HG03060 (cell line): ENCODE measurements around the gene CXCR4.
"Not testable (repeated sequence)": the region's sequence is repeated elsewhere in the genome, so short reads cannot be mapped to it uniquely, and the experiment has no call there.

Source experiments
- ATAC-seq: cut with Tn5 transposase; IDR thresholded peaks from one replicate; pipeline ENCODE4 v1.9.1; 2021; ENCODE audit warnings: low read depth, moderate number of reproducible peaks; ENCODE audit not compliant: unreplicated experiment

The CXCR4 gene

DNA sequence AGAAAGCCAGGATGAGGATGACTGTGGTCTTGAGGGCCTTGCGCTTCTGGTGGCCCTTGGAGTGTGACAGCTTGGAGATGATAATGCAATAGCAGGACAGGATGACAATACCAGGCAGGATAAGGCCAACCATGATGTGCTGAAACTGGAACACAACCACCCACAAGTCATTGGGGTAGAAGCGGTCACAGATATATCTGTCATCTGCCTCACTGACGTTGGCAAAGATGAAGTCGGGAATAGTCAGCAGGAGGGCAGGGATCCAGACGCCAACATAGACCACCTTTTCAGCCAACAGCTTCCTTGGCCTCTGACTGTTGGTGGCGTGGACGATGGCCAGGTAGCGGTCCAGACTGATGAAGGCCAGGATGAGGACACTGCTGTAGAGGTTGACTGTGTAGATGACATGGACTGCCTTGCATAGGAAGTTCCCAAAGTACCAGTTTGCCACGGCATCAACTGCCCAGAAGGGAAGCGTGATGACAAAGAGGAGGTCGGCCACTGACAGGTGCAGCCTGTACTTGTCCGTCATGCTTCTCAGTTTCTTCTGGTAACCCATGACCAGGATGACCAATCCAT lies 2.7 kb downstream of the CXCR4 start:
- no peak for ATAC-seq

DNA sequence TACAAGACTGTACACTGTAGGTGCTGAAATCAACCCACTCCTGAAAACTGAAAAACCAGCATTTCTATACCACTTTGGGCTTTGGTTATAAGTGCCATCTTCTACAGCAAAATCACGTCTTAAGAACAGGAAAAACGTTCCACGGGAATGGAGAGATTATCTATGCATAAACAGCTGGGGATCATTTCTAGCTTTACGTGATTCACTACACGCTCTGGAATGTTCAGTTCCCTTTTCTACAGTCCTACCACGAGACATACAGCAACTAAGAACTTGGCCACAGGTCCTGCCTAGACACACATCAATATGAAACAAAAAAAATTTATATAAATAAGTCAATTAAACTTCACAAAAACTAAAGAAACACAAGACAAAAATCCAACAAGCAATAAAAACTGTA lies 3.6 kb downstream of the CXCR4 start:
- ATAC-seq = no peak

DNA sequence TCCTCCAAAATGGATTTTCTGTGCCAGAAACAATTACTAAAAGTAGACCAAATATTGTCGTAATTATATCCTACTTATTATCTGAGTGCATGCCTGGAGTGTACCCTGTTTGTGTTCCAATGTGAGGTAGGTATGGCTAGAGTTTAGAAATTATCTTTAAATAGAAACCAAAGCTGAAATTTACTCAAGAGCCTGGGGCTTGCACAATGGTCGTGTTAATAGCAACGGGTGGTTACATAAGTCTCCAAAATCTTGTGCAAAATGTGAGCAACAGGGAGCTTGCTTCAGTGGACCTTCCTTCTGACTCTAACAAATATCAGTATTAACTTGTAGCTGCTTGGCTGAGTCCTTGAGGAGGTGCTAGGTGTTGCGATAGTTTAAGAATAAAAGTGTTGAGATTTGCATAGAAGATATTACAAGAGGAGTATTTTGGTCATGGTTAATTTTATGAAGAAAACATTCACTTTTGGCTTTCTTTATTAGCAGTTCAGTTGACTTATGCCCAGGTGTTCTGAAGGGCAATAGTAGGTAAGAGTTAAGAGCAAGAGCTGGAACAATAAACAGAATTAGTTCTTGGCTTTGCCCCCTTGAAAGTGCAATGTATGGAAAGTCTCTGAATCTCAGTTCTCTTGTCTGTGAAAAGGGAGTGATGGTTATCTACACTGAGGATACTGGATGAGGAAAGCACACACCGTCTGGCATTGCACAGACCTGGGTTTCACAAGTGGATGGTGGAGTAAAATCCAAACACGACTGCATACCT lies 4.6 kb downstream of the CXCR4 start:
- no peak for ATAC-seq

DNA sequence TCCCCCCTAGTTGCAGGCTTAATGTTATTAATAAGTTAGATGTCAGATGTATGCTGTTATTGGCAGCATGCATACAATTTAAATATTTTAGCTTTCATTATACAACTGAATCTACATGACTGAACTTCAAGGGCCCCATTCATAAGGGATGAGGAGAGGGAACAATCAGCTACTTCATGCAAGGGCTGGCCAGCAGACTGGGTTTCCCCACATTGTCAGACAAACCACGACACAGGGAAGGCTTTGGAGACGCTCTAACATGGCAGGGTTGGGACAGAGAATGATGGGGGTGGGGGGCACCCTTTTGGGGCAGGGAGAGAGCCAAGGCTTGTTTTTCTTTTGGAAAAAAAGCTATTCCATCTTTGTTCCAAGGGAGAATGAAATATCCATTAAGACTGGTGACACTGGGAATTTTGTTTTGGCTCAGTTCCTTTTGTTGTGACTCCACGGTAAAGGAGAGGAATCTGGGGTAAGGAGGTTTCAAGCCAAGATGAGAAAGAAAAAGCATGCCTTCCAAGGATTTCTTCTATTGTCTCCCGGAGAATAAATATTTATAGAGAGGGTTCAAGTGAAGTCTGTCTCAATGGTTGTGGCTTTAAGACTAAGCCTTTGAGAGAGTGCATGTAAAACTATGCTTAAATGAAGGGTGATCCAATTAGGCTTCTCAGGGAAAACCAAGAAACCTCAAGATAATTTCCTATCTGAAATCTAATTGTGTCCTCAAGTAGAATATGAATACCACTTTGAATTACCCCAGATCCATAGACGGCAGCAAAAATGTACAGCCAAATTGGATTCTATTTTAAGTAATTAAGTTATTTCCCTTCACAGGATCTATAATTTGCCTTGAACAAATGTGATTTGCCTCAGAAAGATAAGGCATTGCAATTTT lies 5.4 kb downstream of the CXCR4 start:
- ATAC-seq = no peak

DNA sequence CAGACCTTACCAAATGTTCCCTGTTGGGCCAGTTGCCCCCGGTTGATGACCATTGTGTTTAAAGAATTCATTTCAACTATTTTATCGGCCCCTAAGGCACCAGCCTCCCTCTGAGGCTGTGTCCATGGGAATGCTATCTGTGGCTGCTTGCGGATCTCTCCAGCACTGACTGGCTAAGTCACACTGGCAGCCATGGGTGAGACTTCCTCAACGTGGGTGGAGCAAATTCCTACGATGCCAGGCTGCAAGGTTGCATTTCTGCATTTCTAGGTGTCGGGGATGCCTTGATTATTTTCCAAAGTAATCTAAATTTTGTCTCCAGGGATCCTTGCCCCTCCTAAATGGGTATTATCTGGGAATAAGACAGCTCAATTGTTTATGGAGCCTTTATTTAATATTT lies 6.2 kb downstream of the CXCR4 start:
- ATAC-seq = no peak

DNA sequence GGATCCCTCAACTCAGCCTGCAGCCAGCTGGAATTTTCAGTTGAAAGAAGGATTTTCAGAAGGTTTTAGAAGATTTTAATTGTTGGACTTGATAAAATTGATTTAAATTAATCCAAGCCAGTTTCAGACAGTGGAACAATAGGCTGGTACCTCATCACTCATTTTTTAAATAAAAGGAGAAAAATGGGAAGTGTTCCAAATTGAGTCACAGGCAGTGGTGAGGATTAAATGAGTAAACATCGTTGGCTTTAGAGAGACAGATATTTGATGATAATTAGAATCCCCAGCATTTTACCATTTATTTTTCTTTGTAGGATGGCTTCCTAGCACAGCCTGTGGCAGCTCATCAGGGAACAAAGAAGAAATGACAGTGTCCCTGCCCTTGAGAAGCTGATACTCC lies 7.4 kb downstream of the CXCR4 start:
- ATAC-seq = no peak

DNA sequence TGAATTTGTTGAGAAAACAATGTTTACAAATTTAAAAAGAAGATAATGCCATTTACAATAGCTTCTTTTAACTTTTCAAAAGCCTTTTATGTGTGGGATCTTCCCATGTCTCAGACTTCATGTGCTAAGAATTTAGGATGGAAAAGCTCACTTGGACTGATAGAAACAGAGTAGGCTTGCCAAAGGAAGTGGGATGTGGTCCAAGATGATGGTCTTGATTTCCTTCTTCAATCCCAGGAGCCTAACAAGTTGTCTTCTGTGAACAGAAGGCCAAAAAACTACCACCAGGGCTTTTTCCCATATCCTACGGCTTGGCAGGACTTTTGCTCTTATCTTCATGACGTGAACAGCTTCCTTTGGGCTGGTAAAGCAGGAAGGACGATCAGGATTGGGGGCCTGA lies 9.5 kb downstream of the CXCR4 start:
- ATAC-seq = no peak

DNA sequence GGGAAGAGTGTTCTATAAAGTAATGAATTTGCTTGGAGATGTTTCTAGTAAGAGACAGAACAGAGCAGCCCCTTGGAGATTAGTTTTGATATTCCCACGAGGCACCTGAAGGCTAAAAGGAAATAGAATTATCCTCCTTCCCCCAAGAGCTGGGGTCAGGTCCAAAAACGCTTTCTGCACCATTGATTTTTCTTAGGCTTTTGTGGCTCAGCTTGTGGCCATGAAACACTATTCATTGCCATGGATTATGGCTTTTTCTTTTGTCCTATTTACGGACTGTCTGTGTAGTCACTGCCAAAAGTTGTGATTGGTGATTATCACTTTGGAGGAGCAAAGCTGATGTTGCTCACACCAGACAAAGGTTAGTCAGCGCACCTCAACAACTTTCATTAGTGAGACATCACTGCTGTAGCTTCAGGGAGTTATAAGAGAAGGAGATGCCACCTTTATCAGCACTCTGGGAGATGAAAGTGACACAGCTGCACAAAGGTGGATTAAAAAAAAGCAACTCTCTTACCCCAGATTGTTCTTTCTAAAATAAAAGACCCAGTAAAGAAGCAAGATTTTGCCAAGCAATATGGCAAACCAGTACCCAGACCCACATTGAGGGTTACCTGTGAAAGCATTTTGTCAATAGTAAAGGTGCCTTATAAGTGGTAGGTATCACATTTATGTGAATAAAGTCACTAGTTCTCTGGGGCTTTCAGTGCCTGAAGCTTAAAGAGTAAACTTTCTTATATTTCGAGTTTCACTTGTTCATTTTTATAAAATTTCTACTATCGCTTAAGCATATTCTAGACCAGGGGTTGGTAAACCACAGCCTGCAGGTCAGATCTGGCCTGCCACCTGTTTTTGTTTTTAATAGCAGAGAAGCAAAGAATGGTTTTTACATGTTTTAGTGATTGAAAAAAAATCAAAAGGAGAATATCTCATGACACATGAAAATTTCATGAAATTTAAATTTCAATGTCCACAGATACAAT lies 10.6 kb downstream of the CXCR4 start:
- ATAC-seq = no peak

DNA sequence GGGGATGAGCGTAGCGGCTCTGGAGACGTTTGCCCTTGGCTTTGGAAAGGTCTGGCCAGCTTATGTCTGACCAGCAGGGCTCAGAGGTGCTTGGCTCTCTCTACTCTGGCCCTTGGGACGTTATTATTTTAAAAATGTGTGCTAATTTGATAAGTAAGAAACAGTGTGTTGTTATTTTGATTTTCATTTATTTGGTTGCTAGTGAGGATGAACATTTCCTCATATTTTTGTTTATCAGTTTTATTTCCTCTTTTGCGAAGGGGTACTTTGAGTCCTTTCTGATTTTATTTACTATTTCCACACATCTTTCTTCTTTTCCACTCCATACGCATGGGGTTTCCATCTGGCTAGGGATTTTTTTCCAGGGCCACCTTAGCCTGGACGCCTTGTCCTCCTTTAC lies 11.4 kb downstream of the CXCR4 start:
- ATAC-seq = no peak

DNA sequence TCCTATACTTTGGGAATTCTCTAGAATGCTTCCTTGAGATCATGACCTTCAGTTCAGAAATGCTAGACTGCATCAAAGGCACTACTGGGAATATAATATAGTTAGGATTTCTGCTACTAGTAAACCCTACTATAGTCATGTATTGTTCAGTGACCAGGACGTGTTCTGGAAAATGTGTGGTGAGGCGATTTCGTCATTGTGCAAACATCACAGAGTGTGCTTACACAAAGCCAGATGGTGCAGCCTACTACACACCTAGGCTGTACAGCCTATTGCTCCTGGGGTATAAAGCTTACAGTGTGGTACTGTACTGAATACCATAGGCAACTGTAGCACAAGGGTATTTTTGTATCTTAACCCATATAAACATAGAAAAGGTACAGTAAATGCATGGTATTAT lies 13.0 kb downstream of the CXCR4 start:
- ATAC-seq = no peak

DNA sequence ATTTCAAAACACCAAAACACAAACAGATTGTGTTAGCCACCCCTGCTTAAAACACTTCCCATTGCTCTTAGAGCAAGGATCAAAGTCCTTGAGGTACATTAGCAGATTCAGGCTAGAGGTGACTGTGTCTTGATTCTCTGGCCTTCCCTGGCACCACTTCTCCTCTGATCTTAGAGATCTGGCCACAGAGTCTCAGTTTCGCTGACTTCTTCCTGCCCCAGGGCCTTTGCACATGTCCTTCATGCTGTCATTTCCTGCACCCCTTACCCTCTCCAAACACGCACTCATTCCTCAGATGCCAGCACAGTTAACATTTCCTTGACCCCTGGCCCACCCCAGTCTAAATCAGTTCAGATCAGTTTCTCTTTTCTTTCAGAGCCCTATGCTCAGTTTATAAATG lies 16.9 kb downstream of the CXCR4 start:
- no peak for ATAC-seq

DNA sequence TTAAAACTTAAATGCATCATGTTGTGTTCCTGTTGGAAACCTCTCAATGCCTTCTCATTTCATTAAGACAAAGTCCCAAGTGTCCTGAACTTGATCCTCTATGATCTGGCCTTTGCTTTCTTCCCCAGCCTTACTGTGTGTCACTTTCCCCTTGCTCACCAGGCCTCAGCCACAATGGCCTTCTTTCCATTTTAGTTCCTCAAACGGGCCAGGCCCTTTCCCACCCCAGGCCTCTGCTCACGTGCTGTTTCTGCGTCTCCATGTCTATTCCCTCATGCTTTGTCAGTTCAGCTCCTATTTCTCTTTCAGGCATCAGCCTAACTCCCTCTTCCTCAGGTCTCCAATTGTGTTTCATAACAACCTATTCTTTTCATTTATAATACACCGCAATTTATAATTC lies 19.5 kb downstream of the CXCR4 start:
- ATAC-seq = no peak

DNA sequence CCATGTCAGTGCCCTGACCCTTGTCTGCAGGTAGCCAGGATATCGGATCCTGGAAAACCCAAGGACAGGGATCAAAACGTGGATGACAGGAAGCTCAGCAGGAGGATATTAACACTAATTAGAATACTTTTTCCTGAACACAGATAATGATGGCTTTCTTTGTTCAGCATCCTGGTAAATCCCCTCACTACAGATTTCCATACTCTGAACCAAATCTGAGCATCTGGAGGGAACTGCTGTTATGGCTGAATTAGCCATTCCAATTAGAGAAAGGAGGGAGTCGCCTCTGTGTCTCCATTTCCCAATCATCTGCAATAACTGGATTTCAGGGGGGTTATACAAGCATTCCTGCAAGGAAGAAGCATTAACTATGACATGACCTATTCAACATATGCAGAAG lies 24.4 kb downstream of the CXCR4 start:
- no peak for ATAC-seq

DNA sequence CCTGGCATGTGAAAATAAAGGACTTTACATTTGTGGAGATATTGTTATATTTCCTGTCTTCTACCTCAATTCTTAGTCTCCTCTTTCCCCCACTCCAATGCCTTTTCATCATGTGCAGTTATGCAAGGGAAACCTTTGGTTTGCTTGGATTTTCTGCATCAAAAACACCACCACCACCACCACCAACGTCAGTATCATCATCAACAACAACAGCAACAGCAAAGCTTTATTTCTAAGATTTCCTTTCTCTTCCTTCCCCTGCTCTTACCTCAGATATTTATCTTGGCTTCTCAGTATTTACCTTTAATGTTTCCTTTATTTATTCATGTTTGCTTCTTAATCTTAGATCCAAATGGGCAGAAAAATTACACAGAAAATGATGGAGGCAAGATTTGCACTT lies 26.1 kb downstream of the CXCR4 start:
- no peak for ATAC-seq

DNA sequence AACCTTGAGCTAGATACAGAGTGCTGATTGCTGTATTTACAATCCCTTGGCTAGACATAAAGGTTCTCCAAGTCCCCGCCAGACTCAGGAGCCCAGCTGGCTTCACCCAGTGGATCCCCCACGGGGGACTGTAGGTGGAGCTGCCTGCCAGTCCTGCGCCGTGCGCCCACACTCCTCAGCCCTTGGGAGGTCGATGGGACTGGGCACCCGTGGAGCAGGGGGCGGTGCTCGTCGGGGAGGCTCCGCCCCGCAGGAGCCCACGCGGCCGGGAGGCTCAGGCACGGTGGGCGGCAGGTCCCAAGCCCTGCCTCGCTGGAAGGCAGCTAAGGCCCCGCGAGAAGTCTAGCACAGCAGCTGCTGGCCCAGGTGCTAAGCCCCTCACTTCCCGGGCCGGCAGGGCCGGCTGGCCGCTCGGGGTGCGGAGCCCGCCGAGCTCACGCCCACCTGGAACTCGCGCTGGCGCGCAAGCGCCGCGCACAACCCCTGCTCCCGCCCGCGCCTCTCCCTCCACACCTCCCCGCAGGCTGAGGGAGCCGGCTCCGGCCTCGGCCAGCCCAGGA lies 30.0 kb downstream of the CXCR4 start:
- ATAC-seq = not testable (repeated sequence)

DNA sequence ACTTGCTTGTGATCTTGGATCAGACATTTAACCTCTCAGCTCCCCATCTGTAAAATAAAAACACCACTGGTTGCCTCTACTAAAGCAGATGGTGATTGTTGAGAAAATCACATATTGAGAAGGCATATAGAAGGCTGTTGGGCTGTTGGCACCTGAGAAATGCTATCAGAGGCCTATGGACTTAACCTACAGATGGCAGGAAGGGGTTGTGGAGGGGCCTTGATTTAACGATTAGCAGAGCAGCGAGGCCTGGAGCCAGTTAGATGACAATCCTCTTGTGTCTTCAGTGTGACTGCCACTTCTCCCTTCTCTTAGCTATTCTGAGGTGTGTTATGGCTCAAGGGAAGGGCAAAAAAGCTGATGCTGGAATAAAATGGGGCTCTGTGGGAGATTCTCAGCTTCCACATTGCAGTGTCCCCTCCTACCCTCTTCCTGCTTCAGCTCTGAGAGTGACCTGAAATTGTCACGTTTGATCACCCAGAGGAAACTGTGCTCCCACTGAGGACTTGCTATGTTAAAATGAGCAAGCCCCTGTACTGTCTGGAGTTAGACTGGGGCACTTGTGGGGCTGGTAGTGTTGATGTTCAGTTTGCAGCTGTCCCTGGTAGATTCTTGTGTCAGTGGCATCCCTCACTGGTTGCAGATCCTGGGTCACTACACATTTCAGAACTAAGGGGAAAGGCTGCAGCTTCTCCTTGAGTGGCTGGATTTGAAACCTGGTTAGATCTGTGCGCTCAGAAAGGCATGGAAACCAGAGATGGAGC lies 31.5 kb downstream of the CXCR4 start:
- ATAC-seq = no peak

DNA sequence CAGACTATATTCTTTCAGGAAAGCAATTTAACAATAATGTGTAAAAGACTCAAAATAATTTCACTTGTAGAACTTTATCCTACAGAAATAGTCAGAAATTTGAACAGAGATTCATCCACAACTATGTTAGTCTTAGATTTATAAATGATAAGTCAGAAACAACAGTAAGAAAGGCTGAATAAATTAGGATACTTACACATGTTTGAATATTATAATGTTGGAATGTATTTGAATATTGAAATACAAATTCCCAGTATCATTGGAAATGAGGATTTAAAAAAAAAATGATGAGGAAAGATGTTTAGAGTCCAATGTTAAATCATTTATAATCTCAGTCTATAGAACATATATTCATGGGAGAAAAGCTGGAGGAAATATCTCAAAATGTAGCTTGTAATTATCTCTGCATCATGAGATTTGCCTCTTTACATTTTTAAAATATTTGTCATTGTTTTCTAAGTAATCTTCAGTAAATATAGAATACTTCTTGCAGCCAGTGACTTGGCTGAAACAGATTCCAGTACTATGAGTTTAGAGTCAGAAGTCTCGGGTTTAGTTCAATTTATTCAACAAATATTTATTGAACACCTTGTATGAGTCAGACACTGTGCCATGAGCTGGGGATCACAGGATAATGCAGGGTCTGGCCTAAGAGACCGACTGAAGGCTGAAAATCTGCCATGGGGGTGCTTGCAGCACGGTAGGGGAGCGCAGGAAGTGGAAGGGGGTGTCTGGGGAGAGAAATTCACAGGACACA lies 32.3 kb downstream of the CXCR4 start:
- no peak for ATAC-seq

DNA sequence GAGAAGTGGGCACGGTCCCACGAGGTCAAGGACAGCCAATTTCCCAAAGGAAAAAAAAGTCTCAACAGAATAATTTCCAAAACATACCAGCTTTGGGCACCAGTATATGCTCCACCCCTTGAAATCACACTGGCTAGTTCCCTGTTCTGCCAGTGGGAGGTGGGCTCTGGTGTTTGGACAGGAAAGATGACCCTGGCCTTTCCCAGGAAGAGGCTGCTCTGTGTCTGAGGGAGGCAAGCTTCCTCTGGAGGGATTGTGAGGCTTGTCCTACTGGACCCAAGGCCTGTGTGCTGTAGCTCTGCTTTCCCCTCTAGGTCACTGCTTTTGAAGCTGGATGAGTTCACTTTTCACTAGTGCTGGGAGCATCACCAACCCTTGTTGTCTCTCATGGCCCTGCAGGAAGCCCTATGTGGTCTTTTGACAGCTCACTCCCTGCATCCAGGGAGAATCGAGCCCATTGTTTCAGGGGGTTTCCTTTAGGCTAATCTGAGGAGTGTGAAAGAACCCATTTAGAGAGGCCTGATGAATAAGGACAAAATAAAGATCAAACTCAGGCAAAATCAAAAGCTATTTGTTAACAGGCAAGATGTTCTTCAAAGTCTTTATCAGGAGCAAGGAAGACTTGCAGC lies 36.3 kb downstream of the CXCR4 start:
- no peak for ATAC-seq
